Neural cell (in vitro differentiated cells): ENCODE data around the gene SERINC2.

Source experiments
- SMC3 ChIP-seq: fragments of 450-650 bp; conservative IDR thresholded peaks from 2 replicates; pipeline ENCODE4 v1.6.1; 2014; ENCODE audit warnings: antibody characterized with exemption, mild to moderate bottlenecking, moderate library complexity; ENCODE audit not compliant: poor library complexity
- TF ChIP-seq, protein P1 (sequence below): IDR thresholded peaks from 2 replicates; pipeline ENCODE4 v1.6.1; 2012; ENCODE audit warnings: borderline replicate concordance
- TF ChIP-seq, protein P2 (sequence below): fragments of 450-650 bp; IDR thresholded peaks from 2 replicates; pipeline ENCODE4 v1.5.1; 2014; ENCODE audit warnings: antibody characterized with exemption, mild to moderate bottlenecking, moderate library complexity; ENCODE audit not compliant: poor library complexity, severe bottlenecking

- TF ChIP-seq, protein P1, sequence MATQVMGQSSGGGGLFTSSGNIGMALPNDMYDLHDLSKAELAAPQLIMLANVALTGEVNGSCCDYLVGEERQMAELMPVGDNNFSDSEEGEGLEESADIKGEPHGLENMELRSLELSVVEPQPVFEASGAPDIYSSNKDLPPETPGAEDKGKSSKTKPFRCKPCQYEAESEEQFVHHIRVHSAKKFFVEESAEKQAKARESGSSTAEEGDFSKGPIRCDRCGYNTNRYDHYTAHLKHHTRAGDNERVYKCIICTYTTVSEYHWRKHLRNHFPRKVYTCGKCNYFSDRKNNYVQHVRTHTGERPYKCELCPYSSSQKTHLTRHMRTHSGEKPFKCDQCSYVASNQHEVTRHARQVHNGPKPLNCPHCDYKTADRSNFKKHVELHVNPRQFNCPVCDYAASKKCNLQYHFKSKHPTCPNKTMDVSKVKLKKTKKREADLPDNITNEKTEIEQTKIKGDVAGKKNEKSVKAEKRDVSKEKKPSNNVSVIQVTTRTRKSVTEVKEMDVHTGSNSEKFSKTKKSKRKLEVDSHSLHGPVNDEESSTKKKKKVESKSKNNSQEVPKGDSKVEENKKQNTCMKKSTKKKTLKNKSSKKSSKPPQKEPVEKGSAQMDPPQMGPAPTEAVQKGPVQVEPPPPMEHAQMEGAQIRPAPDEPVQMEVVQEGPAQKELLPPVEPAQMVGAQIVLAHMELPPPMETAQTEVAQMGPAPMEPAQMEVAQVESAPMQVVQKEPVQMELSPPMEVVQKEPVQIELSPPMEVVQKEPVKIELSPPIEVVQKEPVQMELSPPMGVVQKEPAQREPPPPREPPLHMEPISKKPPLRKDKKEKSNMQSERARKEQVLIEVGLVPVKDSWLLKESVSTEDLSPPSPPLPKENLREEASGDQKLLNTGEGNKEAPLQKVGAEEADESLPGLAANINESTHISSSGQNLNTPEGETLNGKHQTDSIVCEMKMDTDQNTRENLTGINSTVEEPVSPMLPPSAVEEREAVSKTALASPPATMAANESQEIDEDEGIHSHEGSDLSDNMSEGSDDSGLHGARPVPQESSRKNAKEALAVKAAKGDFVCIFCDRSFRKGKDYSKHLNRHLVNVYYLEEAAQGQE: no peak
- no peak for TF ChIP-seq SMC3
- TF ChIP-seq, protein P2, sequence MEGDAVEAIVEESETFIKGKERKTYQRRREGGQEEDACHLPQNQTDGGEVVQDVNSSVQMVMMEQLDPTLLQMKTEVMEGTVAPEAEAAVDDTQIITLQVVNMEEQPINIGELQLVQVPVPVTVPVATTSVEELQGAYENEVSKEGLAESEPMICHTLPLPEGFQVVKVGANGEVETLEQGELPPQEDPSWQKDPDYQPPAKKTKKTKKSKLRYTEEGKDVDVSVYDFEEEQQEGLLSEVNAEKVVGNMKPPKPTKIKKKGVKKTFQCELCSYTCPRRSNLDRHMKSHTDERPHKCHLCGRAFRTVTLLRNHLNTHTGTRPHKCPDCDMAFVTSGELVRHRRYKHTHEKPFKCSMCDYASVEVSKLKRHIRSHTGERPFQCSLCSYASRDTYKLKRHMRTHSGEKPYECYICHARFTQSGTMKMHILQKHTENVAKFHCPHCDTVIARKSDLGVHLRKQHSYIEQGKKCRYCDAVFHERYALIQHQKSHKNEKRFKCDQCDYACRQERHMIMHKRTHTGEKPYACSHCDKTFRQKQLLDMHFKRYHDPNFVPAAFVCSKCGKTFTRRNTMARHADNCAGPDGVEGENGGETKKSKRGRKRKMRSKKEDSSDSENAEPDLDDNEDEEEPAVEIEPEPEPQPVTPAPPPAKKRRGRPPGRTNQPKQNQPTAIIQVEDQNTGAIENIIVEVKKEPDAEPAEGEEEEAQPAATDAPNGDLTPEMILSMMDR: no peak
These were observed 22.0 kb downstream of the SERINC2 start for GRCh38 chr1:31434979-31435378.
